B cell (primary cell): Measurements from ENCODE around the gene ECT2.

Experiments used
- EZH2 ChIP-seq: IDR thresholded peaks from 2 replicates; pipeline ENCODE4 v1.6.1; 2012; ENCODE audit warnings: borderline replicate concordance, low read depth, mild to moderate bottlenecking, moderate library complexity, low read length; ENCODE audit not compliant: insufficient read depth, poor library complexity, severe bottlenecking
- TF ChIP-seq, protein P1 (sequence below): fragments of 200-600 bp; IDR thresholded peaks from one replicate; pipeline ENCODE4 v1.8.0; 2022; ENCODE audit warnings: antibody characterized with exemption, mild to moderate bottlenecking

DNA sequence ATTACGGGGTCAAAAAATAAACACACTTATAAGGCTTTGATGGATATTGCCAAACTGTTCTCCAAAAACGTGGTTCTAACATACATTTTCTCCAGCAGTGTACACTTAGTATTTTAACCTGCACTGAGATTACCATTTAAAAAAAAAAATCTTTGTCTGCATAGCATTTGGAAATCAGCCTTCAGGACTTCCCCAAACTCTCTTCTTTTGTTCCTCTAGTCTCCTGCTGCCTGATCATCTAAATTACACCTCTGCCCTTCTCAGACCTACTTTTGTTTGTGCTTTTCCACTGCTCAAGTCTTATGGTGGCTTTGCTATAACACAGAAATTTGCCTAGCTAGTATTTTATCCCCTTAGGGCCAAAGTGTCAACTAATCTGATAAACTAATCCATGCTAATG, 43.5 kb upstream of the ECT2 start:
- TF ChIP-seq, protein P1, sequence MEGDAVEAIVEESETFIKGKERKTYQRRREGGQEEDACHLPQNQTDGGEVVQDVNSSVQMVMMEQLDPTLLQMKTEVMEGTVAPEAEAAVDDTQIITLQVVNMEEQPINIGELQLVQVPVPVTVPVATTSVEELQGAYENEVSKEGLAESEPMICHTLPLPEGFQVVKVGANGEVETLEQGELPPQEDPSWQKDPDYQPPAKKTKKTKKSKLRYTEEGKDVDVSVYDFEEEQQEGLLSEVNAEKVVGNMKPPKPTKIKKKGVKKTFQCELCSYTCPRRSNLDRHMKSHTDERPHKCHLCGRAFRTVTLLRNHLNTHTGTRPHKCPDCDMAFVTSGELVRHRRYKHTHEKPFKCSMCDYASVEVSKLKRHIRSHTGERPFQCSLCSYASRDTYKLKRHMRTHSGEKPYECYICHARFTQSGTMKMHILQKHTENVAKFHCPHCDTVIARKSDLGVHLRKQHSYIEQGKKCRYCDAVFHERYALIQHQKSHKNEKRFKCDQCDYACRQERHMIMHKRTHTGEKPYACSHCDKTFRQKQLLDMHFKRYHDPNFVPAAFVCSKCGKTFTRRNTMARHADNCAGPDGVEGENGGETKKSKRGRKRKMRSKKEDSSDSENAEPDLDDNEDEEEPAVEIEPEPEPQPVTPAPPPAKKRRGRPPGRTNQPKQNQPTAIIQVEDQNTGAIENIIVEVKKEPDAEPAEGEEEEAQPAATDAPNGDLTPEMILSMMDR: no peak
- TF ChIP-seq EZH2: no peak
